Stimulated activated CD8-positive, alpha-beta memory T cell treated with anti-CD3 and anti-CD28 coated beads, Interleukin-15, amount 100 ng/mL, for 1 hour (primary cell): ENCODE measurements around the gene TGFB1.

Experiments used
- DNase-seq: peaks from one replicate; pipeline ENCODE4 v3.0.0-alpha.2; 2020; ENCODE audit warnings: low read depth

Gene TGFB1

DNA sequence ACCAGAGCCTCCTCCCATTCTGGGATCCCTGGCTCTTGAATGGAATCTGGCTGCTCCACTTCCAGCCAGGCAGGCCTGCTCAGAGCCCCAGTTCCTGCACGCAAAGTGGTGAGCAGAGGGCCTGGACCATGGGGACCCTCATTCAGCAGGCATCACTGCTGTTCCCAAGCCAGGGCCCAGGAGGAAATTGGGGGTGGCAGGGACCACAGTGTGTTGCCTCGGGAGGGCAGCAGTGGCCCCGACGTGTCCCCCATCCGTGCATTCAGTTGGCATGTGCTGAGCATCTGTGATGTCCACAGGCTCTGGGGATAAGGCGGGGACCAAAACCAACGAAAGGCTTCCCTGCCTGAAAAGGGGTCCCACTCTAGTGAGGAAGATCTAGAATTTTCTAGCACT, 32.5 kb downstream of the TGFB1 start:
- DNase-seq, result no peak

- DNase-seq, result no peak
Measured at GRCh38 chr19:41320568-41320967, 33.2 kb downstream of the TGFB1 start.

GRCh38 chr19:41320185-41320518, 33.6 kb downstream of the TGFB1 start:
- DNase-seq, result no peak

- no peak for DNase-seq
Measured at GRCh38 chr19:41319500-41320184, 34.1 kb downstream of the TGFB1 start.

- no peak for DNase-seq
Measured at GRCh38 chr19:41318696-41319499, 34.8 kb downstream of the TGFB1 start.

DNA sequence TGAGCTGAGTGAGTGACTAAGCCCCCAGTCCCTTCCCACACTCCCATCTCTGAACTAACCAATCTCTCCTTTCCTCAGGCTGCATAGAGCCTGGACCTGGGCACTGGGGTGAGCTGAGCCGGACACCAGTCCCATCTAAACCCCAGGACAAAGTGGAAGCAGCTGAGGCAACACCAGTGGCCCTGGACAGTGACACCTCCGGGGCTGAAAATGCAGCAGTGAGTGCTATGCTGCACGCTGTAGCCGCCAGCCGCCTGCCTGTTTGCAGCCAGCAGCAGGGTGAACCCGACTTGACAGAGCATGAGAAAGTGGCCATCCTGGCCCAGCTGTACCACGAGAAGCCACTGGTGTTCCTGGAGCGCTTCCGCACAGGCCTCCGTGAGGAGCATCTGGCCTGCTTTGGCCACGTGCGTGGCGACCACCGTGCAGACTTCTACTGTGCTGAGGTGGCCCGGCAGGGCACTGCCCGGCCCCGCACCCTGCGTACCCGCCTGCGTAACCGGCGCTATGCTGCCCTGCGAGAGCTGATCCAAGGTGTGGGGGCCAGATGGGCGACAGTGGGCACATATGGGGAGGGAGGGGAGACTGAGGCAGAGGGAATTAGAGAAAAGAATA, 37.3 kb downstream of the TGFB1 start:
- DNase-seq, result no peak

DNA sequence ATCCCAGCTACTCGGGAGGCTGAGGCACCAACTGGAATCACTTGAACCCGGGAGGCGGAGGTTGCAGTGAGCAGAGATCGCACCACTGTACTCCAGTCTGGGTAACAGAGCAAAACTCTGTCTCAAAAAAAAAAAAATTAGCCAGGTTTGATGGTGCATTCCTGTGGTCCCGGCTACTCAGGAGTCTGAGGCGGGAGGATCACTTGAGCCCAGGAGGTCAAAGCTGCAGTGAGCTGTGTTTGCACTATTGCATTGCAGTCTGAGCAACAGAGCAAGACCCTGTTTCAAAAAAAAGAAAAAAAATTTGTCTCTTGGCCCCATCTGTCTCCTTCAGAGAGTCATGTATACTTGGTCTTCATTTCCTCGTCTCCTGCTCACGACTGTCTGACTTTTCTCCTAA, 42.1 kb downstream of the TGFB1 start:
- DNase-seq, result no peak

GRCh38 chr19:41311072-41311471, 42.6 kb downstream of the TGFB1 start:
- no peak for DNase-seq

DNA sequence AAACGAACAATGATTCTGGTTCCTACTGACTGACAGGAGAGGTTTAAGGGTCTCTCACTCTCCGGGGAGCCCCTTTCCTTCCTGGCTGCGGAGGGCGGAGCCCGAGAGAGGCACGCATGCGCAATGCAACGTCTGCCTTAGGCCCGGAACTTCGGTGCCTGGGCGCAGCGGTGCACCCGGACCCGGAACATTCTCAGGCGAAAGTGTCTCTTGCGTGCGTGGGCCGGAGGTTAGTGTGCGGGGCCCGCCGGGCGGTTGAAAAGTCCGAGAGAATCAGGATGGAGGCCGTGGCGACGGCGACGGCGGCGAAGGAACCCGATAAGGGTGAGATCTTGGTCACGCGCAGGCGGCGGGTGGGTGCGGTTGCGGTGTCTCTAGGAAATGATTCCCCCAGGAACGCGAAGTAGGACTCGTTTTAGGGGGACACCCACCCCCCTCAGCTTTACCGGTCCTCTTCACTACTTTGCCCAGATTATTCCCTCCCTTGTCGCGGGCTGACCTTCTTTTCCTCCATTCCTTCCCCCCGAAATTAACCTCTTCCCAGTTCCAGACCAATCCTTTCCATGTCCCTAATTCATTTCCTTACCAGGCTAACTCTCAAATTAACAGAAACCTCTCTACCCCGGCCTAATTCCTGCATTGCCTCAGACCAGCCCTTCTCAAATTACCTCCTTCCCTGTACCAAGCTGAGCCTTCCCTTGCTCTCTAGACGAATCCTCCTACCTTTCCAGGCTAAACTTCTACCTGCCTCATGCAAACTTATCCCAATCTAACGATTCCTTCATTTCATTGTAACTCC, 43.5 kb downstream of the TGFB1 start, which contains the start of gene CCDC97:
Gene CCDC97 (plus strand): TSS at position 140 of the 799 bp plus-strand sequence. CDS start 139 bp downstream, at position 279.
- DNase-seq, result peak; percentile 74

DNA sequence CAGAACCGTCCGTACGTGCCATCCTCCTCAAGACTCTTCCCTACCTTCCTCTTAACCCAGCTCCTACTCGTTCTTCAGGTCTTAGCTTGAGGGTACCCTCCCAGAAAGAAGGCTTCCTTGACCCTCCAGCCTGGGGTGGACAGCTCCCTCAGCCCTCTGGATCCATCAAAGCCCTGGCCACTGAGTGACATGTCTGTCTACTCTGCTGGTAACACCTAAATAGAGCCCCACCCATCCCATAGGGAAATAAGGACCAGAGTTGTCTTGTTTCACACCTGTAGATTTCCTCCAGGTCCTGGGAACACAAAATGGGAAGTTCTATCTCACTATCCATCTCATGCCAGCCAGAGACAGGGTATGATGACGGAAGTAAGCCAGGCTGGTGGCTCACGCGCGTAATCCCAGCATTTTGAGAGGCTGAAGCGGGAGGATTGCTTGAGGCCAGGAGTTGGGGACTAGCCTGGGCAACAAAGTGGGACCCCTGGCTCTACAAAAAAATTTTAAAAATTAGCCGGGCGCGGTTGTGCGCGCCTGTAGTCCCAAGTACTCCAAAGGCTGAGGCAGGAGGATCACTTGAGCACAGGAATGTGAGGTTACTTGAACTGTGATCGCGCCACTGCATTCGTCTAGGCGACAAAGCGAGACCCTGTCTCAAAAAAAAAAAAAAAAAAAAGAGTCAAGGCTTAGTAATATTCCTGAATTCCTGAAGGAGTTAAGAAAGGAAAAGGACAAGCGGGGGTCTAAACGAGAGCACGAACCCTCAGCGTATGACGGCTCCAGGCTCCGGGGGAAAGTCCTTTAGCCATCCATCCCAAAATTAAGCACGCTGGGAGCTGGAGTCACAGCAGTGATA, 44.3 kb downstream of the TGFB1 start:
- no peak for DNase-seq

- peak; percentile 94 for DNase-seq
Measured at GRCh38 chr19:41308450-41309179, 45.1 kb downstream of the TGFB1 start.

DNA sequence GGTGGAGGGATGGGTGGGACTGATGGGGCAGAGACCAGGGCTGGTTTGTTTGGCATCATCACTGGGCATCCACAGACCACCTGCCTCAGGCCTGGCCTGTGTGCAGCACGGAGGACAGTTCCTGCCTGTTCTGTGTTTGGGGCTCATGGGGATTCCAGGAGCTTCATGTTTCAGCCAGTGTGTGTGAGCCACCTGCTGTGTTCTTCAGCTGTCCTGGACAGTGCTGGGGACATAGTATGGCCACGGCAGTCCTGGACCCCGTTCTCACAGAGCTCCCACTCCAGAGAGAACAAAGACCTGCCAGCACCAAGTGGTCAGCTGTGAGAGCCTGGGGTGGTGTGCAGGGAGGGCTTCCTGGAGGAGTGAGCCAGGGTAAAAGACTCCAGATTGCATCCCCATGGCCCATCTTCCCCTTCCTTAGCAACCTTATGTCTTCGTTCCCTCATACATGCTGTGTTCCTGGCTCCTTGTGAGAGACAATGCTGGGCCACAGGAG, 45.7 kb downstream of the TGFB1 start:
- DNase-seq, result no peak

- no peak for DNase-seq
Measured at GRCh38 chr19:41307090-41307875, 46.4 kb downstream of the TGFB1 start.

- no peak for DNase-seq
Measured at GRCh38 chr19:41305927-41306793, 47.6 kb downstream of the TGFB1 start.

DNA sequence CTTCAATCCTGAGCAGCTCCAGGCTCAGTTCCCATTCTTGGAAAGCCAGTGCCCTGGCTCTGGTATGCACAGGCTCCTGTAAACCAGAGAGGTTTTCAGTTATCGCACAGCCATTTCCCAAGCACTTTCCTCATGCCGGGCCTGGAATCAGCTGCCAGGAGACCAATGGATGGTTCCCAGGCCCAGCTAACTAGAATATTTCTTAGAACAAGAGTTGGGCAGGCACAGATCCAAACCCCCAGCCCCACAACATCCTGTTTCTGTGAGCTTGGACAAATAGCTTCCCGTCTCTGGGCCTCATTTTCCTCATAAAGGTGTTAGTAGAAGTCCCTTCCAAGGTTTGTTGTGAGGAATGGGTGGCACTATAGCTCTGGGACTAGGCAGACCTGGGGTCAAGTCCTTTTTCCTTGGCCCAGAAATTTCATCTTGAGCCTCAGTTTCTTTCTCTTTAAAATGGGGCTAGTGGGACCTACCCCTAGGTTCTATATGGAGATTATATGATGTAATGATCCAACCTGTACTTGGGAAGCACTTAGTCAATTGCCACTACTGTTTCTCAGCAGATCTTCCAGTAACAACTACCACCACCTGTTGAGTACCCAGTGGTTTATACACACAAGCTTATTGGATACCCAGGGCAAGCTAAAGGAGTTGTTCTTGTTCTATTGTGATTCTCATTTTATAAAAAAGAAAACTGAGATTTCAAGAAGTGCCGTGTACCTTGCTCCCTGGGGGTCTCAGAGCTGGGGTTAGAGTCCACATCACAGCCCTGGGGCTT, 48.8 kb downstream of the TGFB1 start:
- DNase-seq, result no peak

DNA sequence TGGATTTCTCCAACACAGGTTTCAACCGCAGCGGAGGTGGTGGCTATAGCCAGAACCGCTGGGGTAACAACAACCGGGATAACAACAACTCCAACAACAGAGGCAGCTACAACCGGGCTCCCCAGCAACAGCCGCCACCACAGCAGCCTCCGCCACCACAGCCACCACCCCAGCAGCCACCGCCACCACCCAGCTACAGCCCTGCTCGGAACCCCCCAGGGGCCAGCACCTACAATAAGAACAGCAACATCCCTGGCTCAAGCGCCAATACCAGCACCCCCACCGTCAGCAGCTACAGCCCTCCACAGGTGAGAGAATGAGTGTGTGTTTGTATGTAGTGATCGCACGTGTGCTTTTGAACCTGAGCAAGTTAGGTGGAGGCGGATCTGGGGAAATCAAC, 49.8 kb downstream of the TGFB1 start:
- no peak for DNase-seq

GRCh38 chr19:41302624-41303351, 50.9 kb downstream of the TGFB1 start:
- DNase-seq, result no peak
